ENCODE data around the gene COA4. TPM values are rescaled to one million over a fixed set of nuclear protein-coding genes. Genes with fewer than 3 reads are reported as not detected.

Gene COA4
- total and polyA plus RNA-seq, 2 donors (not counting 1 experiment from before 2014, with no cell fraction given) = 59.6 to 60.8 TPM

GRCh38 chr11:73830261-73830660, 46.4 kb downstream of the COA4 start:
- Mint-ChIP-seq H3K27me3 (no peaks in the 10 kb centered on the region), H3K9me3 (ENCODE audit: insufficient read depth) (no peaks in the 10 kb centered on the region), H3K4me3 (no peak overlapping the region), H3K4me1 (peaks cover 2% of the 10 kb centered on the region), H3K27ac (no peak overlapping the region)
- Histone ChIP-seq H2AFZ (ENCODE audit: insufficient read depth, low read depth, low read length, poor library complexity, severe bottlenecking) (no peak overlapping the region), H3K4me1 (ENCODE audit: control insufficient read depth in 2 of 2, insufficient read depth in 2 of 2, low read length in 2 of 2) (no peaks in the 10 kb centered on the region), H3K27ac (ENCODE audit: low read length in 2 of 2) (no peak overlapping the region), H3K4me3 (ENCODE audit: control extremely low read depth in 1 of 5, extremely low read depth in 1 of 5, insufficient read depth in 1 of 5, low read depth in 2 of 5, low read length in 4 of 5) (no peak overlapping the region), H3K79me2 (ENCODE audit: control insufficient read depth, insufficient read depth, low read length) (no peaks in the 10 kb centered on the region), H3K36me3 (replicated peaks in 1 of 2; ENCODE audit: control extremely low read depth in 1 of 2, control insufficient read depth in 1 of 2, extremely low read depth in 1 of 2, insufficient read depth in 2 of 2, low read length in 1 of 2) (peaks cover 2 to 28% of the 10 kb centered on the region in 2 experiments), H4K20me1 (ENCODE audit: control insufficient read depth, insufficient read depth, low read length, poor library complexity, severe bottlenecking) (no peaks in the 10 kb centered on the region), H3K4me2 (replicated peaks; ENCODE audit: low read depth, low read length, poor library complexity, severe bottlenecking) (no peak overlapping the region), H3K9me3 (ENCODE audit: control extremely low read depth in 1 of 3, control insufficient read depth in 2 of 3, insufficient read depth in 1 of 3, low read length in 2 of 3) (no peaks in the 10 kb centered on the region), H3K9ac (ENCODE audit: low read length) (no peak overlapping the region), H3K27me3 (replicated peaks in 1 of 4; ENCODE audit: control extremely low read depth in 1 of 4, control insufficient read depth in 3 of 4, insufficient read depth in 4 of 4, low read length in 3 of 4) (no peaks in the 10 kb centered on the region)
- ATAC-seq (ENCODE audit: low read depth) (no peak), DNase-seq (no peak)
- POLR2A ChIA-PET = no interaction called here
- no CpG with 5 or more reads among the region's 1 CpG for WGBS (ENCODE audit: insufficient coverage)
- CTCF ChIA-PET = no interaction called here
- no peak for TF ChIP-seq CTCF (IDR thresholded peaks at IDR 0.05)
- TF ChIP-seq EZH2 (IDR thresholded peaks at IDR 0.05; ENCODE audit: borderline replicate concordance, insufficient read depth, low read depth, low read length, poor library complexity, severe bottlenecking) = no peak
- intact Hi-C loops (cut with micrococcal nuclease) = no loop called here

Other genes with a start within 250 kb of the COA4 start
- gene PLEKHB1, start 230.3 kb downstream of the COA4 start, total RNA-seq = 16.7 and 25.2 TPM in 2 replicates
- 5.7 and 13.8 TPM in 2 replicates for gene PLEKHB1, start 230.3 kb downstream of the COA4 start, polyA plus RNA-seq
- 70.5 and 80.5 TPM in 2 replicates for gene RAB6A, start 115.8 kb downstream of the COA4 start, total RNA-seq
- gene RAB6A, start 115.8 kb downstream of the COA4 start, polyA plus RNA-seq = 17.2 and 21.6 TPM in 2 replicates
- 26.6 and 28.3 TPM in 2 replicates for gene MRPL48, start 89.0 kb downstream of the COA4 start, total RNA-seq
- gene MRPL48, start 89.0 kb downstream of the COA4 start, polyA plus RNA-seq = 19.1 and 19.4 TPM in 2 replicates
- 19.5 and 19.9 TPM in 2 replicates for gene PAAF1, start 153 bp upstream of the COA4 start, total RNA-seq
- 11.2 and 11.5 TPM in 2 replicates for gene PAAF1, start 153 bp upstream of the COA4 start, polyA plus RNA-seq
- 0.15 TPM in 1 of 2 replicates, not detected in the other for gene DNAJB13, start 74.2 kb upstream of the COA4 start, total RNA-seq
- 0.27 TPM in 1 of 2 replicates, not detected in the other for gene DNAJB13, start 74.2 kb upstream of the COA4 start, polyA plus RNA-seq
- gene UCP2, start 106.0 kb upstream of the COA4 start, total RNA-seq = 613 and 652 TPM in 2 replicates
- 497 and 697 TPM in 2 replicates for gene UCP2, start 106.0 kb upstream of the COA4 start, polyA plus RNA-seq
- 8.4 and 11.0 TPM in 2 replicates for gene UCP3, start 132.2 kb upstream of the COA4 start, total RNA-seq
- gene UCP3, start 132.2 kb upstream of the COA4 start, polyA plus RNA-seq = 6.3 and 8.9 TPM in 2 replicates